GM12878 (cell line): ENCODE results near the gene MAGIX. TPM values are rescaled to one million over a fixed set of nuclear protein-coding genes. Genes with fewer than 3 reads are reported as not detected.

Source experiments
- ATAC-seq: fragments of 200-7000 bp; cut with Tn5 transposase; 3 replicates; pipeline ENCODE4 v1.9.1; 2020; ENCODE audit warnings: mild to moderate bottlenecking, moderate library complexity
- BruUV-seq: library from RNA; stranded (reverse); fragments of 400-500 nt; replicated peaks from 2 replicates; lab custom pipeline; 2021; lab: Mats Ljungman, UMichigan
- CTCF ChIA-PET: fragments of 300-600 bp; sonication (Branson Sonifier 250); formaldehyde crosslinking; extraction: SDS; loops from one replicate; lab custom pipeline; 2021; ENCODE audit warnings: inconsistent platforms; lab: Yijun Ruan, JAX
- POLR2A ChIA-PET: fragments of 350-600 bp; formaldehyde crosslinking; extraction: SDS; loops from one replicate; lab custom pipeline; 2021; ENCODE audit warnings: inconsistent platforms; lab: Charles Lee
- RAD21 ChIA-PET: fragments of 300-600 bp; sonication (Branson Sonifier 250); formaldehyde crosslinking; loops from one replicate; lab custom pipeline; 2023; ENCODE audit warnings: antibody characterized with exemption; ENCODE audit not compliant: unreplicated experiment; lab: Charles Lee
- SMC1A ChIA-PET: fragments of 300-600 bp; sonication (Branson Sonifier 250); formaldehyde crosslinking; loops from one replicate; lab custom pipeline; 2023; ENCODE audit not compliant: unreplicated experiment, uncharacterized antibody; lab: Charles Lee
- DNase-seq: peaks from one replicate; pipeline ENCODE4 v3.0.0-alpha.2; 2011; ENCODE audit warnings: low read depth, low spot score
- FAIRE-seq: peaks from 3 replicates; lab custom pipeline; 2011; peaks lifted over from hg19 to GRCh38; lab: Jason Lieb, UNC
- H2AFZ ChIP-seq: 2 replicates; pipeline ENCODE4 v1.6.0; 2011; ENCODE audit warnings: low read depth, low read length, control low read depth; ENCODE audit not compliant: control insufficient read depth
- H3K27ac ChIP-seq: 2 replicates; pipeline ENCODE4 v1.5.1; 2011; ENCODE audit warnings: control low read depth; ENCODE audit not compliant: control insufficient read depth, insufficient read depth
- H3K27me3 ChIP-seq, 2 experiments: replicated peaks in 1 of 2; 2 replicates each; pipeline versions ENCODE4 v1.6.0 to v1.6.1; 2011; ENCODE audit warnings: low read length in 1 of 2; ENCODE audit not compliant: control insufficient read depth in 2 of 2, insufficient read depth in 2 of 2
- H3K36me3 ChIP-seq, 2 experiments: 2 replicates each; pipeline ENCODE4 v1.5.1; 2011; ENCODE audit warnings: low read length in 1 of 2; ENCODE audit not compliant: control insufficient read depth in 2 of 2, insufficient read depth in 2 of 2
- H3K4me1 ChIP-seq: 2 replicates; pipeline ENCODE4 v1.6.1; 2011; ENCODE audit warnings: mild to moderate bottlenecking, low read length, moderate library complexity, mixed read lengths; ENCODE audit not compliant: control insufficient read depth, insufficient read depth
- H3K4me2 ChIP-seq: 2 replicates; pipeline ENCODE4 v1.6.0; 2011; ENCODE audit warnings: control low read depth; ENCODE audit not compliant: control insufficient read depth, insufficient read depth
- H3K4me3 ChIP-seq: fragments of 200-600 bp; sonication (generic); 2 replicates; pipeline ENCODE4 v1.5.1; 2016
- H3K79me2 ChIP-seq: 2 replicates; pipeline ENCODE4 v1.6.0; 2011; ENCODE audit warnings: low read length; ENCODE audit not compliant: control insufficient read depth, insufficient read depth
- H3K9ac ChIP-seq: 2 replicates; pipeline ENCODE4 v1.8.0; 2011; ENCODE audit warnings: low read length, control low read depth, mixed read lengths; ENCODE audit not compliant: control insufficient read depth, insufficient read depth
- H3K9me3 ChIP-seq: replicated peaks from 3 replicates; pipeline ENCODE4 v1.5.1; 2011; ENCODE audit warnings: mild to moderate bottlenecking, low read length; ENCODE audit not compliant: control insufficient read depth, insufficient read depth
- H4K20me1 ChIP-seq: 2 replicates; pipeline ENCODE4 v1.6.0; 2011; ENCODE audit not compliant: control insufficient read depth, insufficient read depth
- ETV6 ChIP-seq, 2 experiments: fragments of 450-650 bp in 1 of 2; IDR thresholded peaks in 1 of 2; conservative IDR thresholded peaks in 1 of 2; 2 replicates each; pipeline ENCODE4 v1.6.1; 2014; ENCODE audit warnings: antibody characterized with exemption in 1 of 2, borderline replicate concordance in 1 of 2, low read depth in 1 of 2, mild to moderate bottlenecking in 1 of 2, moderate library complexity in 1 of 2
- KAT2A ChIP-seq: conservative IDR thresholded peaks from 2 replicates; pipeline ENCODE4 v1.6.1; 2011; ENCODE audit warnings: low read depth, low read length; ENCODE audit not compliant: control insufficient read depth
- LARP7 ChIP-seq: fragments of 450-650 bp; IDR thresholded peaks from 2 replicates; pipeline ENCODE4 v1.6.1; 2017; ENCODE audit warnings: mild to moderate bottlenecking
- NFYB ChIP-seq: IDR thresholded peaks from 2 replicates; pipeline ENCODE4 v1.6.1; 2011; ENCODE audit warnings: low read depth, mild to moderate bottlenecking, low read length, improper control_type of control experiment, moderate library complexity; ENCODE audit not compliant: insufficient read depth
- PAX5 ChIP-seq: IDR thresholded peaks from 2 replicates; pipeline ENCODE4 v1.6.1; 2011; ENCODE audit warnings: low read depth, low read length, borderline replicate concordance
- SUZ12 ChIP-seq: fragments of 200-600 bp; sonication (generic); IDR thresholded peaks from one replicate; pipeline ENCODE4 v1.6.1; 2018; ENCODE audit warnings: antibody characterized with exemption, mild to moderate bottlenecking; ENCODE audit not compliant: unreplicated experiment
- USF2 ChIP-seq: IDR thresholded peaks from 2 replicates; pipeline ENCODE4 v1.6.1; 2011; ENCODE audit warnings: low read depth, low read length, improper control_type of control experiment, borderline replicate concordance
- WGBS: methylation state at CpG from one replicate; pipeline ENCODE4 v1.1.6; 2016; ENCODE audit warnings: low lambda C conversion rate; ENCODE audit not compliant: insufficient replicate concordance, insufficient coverage; ENCODE audit errors: missing lambda C conversion rate; 5-methylcytosine and 5-hydroxymethylcytosine counted together
- in situ Hi-C: fragments of 300-500 bp; cut with MboI; formaldehyde crosslinking; loops from 9 replicates; pipeline ENCODE4 v1.14.3; 2018; ENCODE audit warnings: mixed read lengths
- intact Hi-C: fragments of 100-400 bp; cut with micrococcal nuclease; formaldehyde crosslinking; loops from one replicate; pipeline ENCODE4 v1.14.2; 2022; ENCODE audit not compliant: unreplicated experiment
- polyA plus RNA-seq, 11 experiments: library from polyadenylated mRNA; depleted of rRNA in 4 of 11; unstranded in 6 of 11; stranded (reverse) in 5 of 11; fragments of >200 nt; fragmentation: Nextera tagmentation in 4 of 11; fragmentation: Illumina TruSeq in 1 of 11; extraction: Ambion mirVana in 4 of 11; extraction: Trizol in 1 of 11; gene quantifications; 1 replicate in 1 of 11; 2 replicates in 10 of 11; pipeline versions ENCODE4 v1.2.1 to v1.2.3, GENCODE V29; 2011 to 2016; ENCODE audit warnings: inconsistent platforms in 2 of 11, missing spikeins in 2 of 11, low read depth in 1 of 11
- total RNA-seq, 4 experiments: library from RNA; depleted of rRNA in 3 of 4; stranded (reverse); fragments of >200 nt in 3 of 4; fragmentation: Illumina TruSeq in 1 of 4; extraction: Trizol in 1 of 4; gene quantifications; 2 replicates each; pipeline versions ENCODE4 v1.2.1 to v1.2.3, GENCODE V29; 2013 to 2021
- TF ChIP-seq, protein P1 (sequence below): IDR thresholded peaks from 2 replicates; pipeline ENCODE4 v1.6.1; 2012; ENCODE audit warnings: low read depth, low read length, improper control_type of control experiment

MAGIX gene
- total and polyA plus RNA-seq, 10 of the 15 experiments (the other 5 are each of a cell fraction or from before 2014, with no cell fraction given): 0.03 to 2.5 (median 0.82) TPM

- ChIA-PET SMC1A (no interaction called here), POLR2A (no interaction called here), CTCF (no interaction called here), RAD21 (no interaction called here)
- in situ Hi-C loops: no loop called here
- no peak for ATAC-seq
- no peak overlapping the region for H3K4me3 ChIP-seq
- DNase-seq: no peak
- no peak overlapping the region for H3K9ac ChIP-seq
- H3K9me3 ChIP-seq: no peaks in the 10 kb centered on the region
- H2AFZ ChIP-seq: no peak overlapping the region
- intact Hi-C loops: no loop called here
- H3K27me3 ChIP-seq: no peaks in the 10 kb centered on the region
- no peaks in the 10 kb centered on the region for H4K20me1 ChIP-seq
- H3K4me2 ChIP-seq: no peak overlapping the region
- no peak for FAIRE-seq
- H3K79me2 ChIP-seq: no peaks in the 10 kb centered on the region
- TF ChIP-seq USF2 (no peak), PAX5 (no peak), SUZ12 (no peak), LARP7 (no peak), NFYB (no peak), ETV6 (conservative IDR thresholded peaks at IDR 0.05 in 1 of 2, IDR thresholded peaks at IDR 0.05 in 1 of 2; ENCODE audit: borderline replicate concordance in 1 of 2, low read depth in 1 of 2) (no peak), KAT2A (no peak)
- TF ChIP-seq, protein P1, sequence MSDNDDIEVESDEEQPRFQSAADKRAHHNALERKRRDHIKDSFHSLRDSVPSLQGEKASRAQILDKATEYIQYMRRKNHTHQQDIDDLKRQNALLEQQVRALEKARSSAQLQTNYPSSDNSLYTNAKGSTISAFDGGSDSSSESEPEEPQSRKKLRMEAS: no peak
- 51% methylated on average over 13 of the region's 13 CpGs for WGBS
- no peaks in the 10 kb centered on the region for H3K4me1 ChIP-seq
- BruUV-seq: no TSS peak
- H3K36me3 ChIP-seq: no peaks in the 10 kb centered on the region
- H3K27ac ChIP-seq: no peak overlapping the region
These were observed 35.1 kb downstream of the MAGIX start for GRCh38 chrX:49197543-49198087.
